Measurements from ENCODE around the gene HSPA9.

Gene HSPA9

DNA sequence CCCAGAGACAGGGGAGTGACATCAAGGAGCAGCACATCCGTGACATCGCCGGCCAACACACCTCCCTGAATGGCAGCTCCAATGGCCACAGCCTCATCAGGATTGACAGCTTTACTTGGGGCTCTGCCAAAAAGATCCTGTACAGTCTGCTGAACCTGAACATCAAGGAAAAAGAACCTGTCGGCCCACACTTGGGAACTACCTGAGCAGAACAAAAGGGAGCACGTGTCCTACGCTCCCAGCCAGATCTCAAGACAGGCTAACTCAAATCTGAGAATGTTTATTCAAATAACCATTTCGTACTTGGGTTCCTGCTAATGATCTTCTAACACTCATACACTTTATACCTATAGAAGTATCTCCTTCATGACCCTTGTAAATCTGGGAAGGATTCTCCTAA is 15.3 kb downstream of the HSPA9 start:
- 96% methylated on average over 7 of the region's 7 CpGs for WGBS
- Histone ChIP-seq H3K4me1 (ENCODE audit: insufficient read depth, low read length) (no peaks in the 10 kb centered on the region), H3K27me3 (ENCODE audit: insufficient read depth, low read length) (no peaks in the 10 kb centered on the region), H3K27ac (ENCODE audit: low read depth, low read length) (no peak overlapping the region), H3K9ac (ENCODE audit: low read depth, low read length) (no peak overlapping the region), H3K36me3 (ENCODE audit: insufficient read depth, low read length) (peaks cover 96% of the 10 kb centered on the region), H3K9me3 (ENCODE audit: insufficient read depth, low read depth, low read length) (no peaks in the 10 kb centered on the region), H3K4me3 (ENCODE audit: low read length) (no peak overlapping the region)

GRCh38 chr5:138557677-138558076 is 17.5 kb downstream of the HSPA9 start:
- WGBS: 98% methylated on average over 2 of the region's 2 CpGs
- Histone ChIP-seq H3K27me3 (ENCODE audit: insufficient read depth, low read length) (no peaks in the 10 kb centered on the region), H3K9ac (ENCODE audit: low read depth, low read length) (no peak overlapping the region), H3K9me3 (ENCODE audit: insufficient read depth, low read depth, low read length) (no peaks in the 10 kb centered on the region), H3K4me1 (ENCODE audit: insufficient read depth, low read length) (no peaks in the 10 kb centered on the region), H3K4me3 (ENCODE audit: low read length) (no peak overlapping the region), H3K27ac (ENCODE audit: low read depth, low read length) (no peak overlapping the region), H3K36me3 (ENCODE audit: insufficient read depth, low read length) (peaks cover 90% of the 10 kb centered on the region)

- no peak overlapping the region for H3K4me3 ChIP-seq (ENCODE audit: low read length)
- H3K36me3 ChIP-seq (ENCODE audit: insufficient read depth, low read length): peaks cover 63% of the 10 kb centered on the region
- no peaks in the 10 kb centered on the region for H3K9me3 ChIP-seq (ENCODE audit: insufficient read depth, low read depth, low read length)
- WGBS: 95% methylated on average over 1 of the region's 1 CpG
- no peak overlapping the region for H3K27ac ChIP-seq (ENCODE audit: low read depth, low read length)
- H3K27me3 ChIP-seq (ENCODE audit: insufficient read depth, low read length): no peaks in the 10 kb centered on the region
- H3K4me1 ChIP-seq (ENCODE audit: insufficient read depth, low read length): no peaks in the 10 kb centered on the region
- H3K9ac ChIP-seq (ENCODE audit: low read depth, low read length): no peak overlapping the region
These were observed 21.1 kb downstream of the HSPA9 start for GRCh38 chr5:138554143-138554542.

DNA sequence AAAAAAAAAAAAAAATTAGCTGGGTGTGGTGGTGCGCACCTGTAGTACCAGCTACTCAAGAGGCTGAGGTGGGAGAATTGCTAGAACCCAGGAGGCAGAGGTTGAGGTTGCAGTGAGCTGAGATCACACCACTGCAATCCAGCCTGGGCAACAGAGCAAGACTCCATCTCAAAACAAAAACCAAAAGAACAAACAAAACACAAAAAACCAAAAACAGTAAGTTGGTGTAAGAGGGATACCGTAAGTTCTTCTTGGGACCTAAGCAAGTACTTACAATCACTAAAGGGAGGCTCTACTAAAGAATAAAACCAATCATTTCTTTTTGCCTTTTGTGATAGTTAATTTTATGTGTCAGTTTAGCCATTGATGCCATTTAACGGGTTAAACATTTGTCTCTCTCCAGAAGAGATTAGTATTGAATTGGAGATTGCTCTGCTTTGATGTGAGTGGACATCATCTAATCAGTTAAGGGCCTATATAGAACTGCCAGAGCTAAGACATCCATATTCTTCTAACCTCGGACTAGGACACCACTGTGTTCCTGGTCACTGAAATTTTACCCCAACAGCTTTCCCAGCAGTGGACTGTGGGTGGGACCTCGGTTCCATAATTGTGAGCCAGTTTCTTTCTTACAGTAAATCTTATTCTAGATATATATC is 21.6 kb downstream of the HSPA9 start:
- Histone ChIP-seq H3K4me3 (ENCODE audit: low read length) (no peak overlapping the region), H3K27ac (ENCODE audit: low read depth, low read length) (no peak overlapping the region), H3K36me3 (ENCODE audit: insufficient read depth, low read length) (peaks cover 59% of the 10 kb centered on the region), H3K27me3 (ENCODE audit: insufficient read depth, low read length) (no peaks in the 10 kb centered on the region), H3K4me1 (ENCODE audit: insufficient read depth, low read length) (no peaks in the 10 kb centered on the region), H3K9ac (ENCODE audit: low read depth, low read length) (no peak overlapping the region), H3K9me3 (ENCODE audit: insufficient read depth, low read depth, low read length) (no peaks in the 10 kb centered on the region)
- WGBS: 98% methylated on average over 4 of the region's 5 CpGs

DNA sequence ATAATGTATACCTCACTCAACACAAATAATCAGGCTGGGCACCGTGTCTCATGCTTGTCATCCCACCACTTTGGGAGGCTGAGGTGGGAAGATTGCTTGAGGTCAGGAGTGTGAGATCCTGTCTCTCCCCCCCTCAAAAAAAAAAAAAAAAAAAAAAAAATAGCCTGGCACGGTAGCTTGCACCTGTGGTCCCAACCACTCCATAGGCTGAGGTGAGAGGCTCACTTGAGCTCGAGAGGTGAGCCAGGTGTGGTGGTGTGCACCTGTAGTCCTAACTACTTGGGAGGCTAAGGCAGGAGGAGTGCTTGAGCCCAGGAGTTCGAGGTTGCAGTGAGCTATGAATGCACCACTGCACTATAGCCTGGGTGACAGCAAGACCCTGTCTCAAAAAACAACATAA is 22.5 kb downstream of the HSPA9 start:
- WGBS: 92% methylated on average over 3 of the region's 4 CpGs
- peaks cover 51% of the 10 kb centered on the region for H3K36me3 ChIP-seq (ENCODE audit: insufficient read depth, low read length)

DNA sequence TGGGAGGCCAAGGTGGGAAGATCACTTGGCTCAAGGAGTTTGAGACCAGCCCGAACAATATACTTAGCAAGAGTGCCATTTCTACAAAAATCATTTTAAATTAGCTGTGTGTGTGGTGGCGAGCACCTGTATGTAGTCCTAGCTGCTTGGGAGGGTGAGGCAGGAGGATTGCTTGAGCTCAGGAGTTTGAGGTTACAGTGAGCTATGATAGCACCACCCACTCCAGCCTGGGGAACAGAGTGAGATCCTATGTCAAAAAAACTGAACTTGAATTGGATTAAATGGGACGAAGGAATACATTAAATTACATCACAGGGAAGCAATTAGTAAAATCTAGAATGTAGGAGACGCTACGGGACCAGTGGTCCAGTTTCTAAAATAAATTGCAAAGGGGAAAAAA is 25.8 kb downstream of the HSPA9 start:
- Histone ChIP-seq H3K9me3 (ENCODE audit: insufficient read depth, low read depth, low read length) (no peaks in the 10 kb centered on the region), H3K4me3 (ENCODE audit: low read length) (no peak overlapping the region), H3K27me3 (ENCODE audit: insufficient read depth, low read length) (no peaks in the 10 kb centered on the region), H3K36me3 (ENCODE audit: insufficient read depth, low read length) (peaks cover 19% of the 10 kb centered on the region), H3K9ac (ENCODE audit: low read depth, low read length) (no peak overlapping the region), H3K27ac (ENCODE audit: low read depth, low read length) (no peak overlapping the region), H3K4me1 (ENCODE audit: insufficient read depth, low read length) (peaks cover 9% of the 10 kb centered on the region; the same call in 1 of the 2 replicates)
- 97% methylated on average over 5 of the region's 5 CpGs for WGBS

More for the DNA sequence above, 22.5 kb downstream of the HSPA9 start:
- H3K27me3 ChIP-seq (ENCODE audit: insufficient read depth, low read length): no peaks in the 10 kb centered on the region
- no peak overlapping the region for H3K27ac ChIP-seq (ENCODE audit: low read depth, low read length)
- H3K4me1 ChIP-seq (ENCODE audit: insufficient read depth, low read length): no peaks in the 10 kb centered on the region
- no peaks in the 10 kb centered on the region for H3K9me3 ChIP-seq (ENCODE audit: insufficient read depth, low read depth, low read length)
- H3K4me3 ChIP-seq (ENCODE audit: low read length): no peak overlapping the region
- no peak overlapping the region for H3K9ac ChIP-seq (ENCODE audit: low read depth, low read length)

- Histone ChIP-seq H3K4me3 (ENCODE audit: low read length) (no peak overlapping the region), H3K9me3 (ENCODE audit: insufficient read depth, low read depth, low read length) (no peaks in the 10 kb centered on the region), H3K9ac (ENCODE audit: low read depth, low read length) (no peak overlapping the region), H3K4me1 (ENCODE audit: insufficient read depth, low read length) (peaks cover 18% of the 10 kb centered on the region), H3K36me3 (ENCODE audit: insufficient read depth, low read length) (peaks cover 8% of the 10 kb centered on the region), H3K27ac (ENCODE audit: low read depth, low read length) (no peak overlapping the region), H3K27me3 (ENCODE audit: insufficient read depth, low read length) (no peaks in the 10 kb centered on the region)
- 92% methylated on average over 6 of the region's 6 CpGs for WGBS
These were observed 29.2 kb downstream of the HSPA9 start for GRCh38 chr5:138545919-138546562.

GRCh38 chr5:138544181-138545134 is 30.7 kb downstream of the HSPA9 start:
- WGBS: 66% methylated on average over 16 of the region's 16 CpGs

DNA sequence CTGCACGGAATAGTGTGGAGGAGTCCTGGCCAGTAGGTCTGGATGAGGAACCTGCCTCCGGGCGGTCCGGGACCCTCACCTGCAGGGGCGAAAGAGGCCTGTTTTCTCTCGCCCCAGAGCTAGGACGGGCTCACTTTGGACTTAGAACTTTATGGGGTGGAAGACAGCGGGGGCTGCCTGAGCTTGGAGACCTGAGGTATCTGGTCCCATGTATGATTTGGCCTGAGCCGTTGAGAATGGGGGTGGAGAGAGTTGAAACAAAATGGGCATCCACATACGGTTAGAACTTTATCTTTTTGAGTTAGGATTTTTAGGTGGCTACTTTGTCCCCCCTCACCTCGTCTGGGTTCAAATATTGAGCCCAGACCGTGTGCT is 31.5 kb downstream of the HSPA9 start:
- no peaks in the 10 kb centered on the region for H3K27me3 ChIP-seq (ENCODE audit: insufficient read depth, low read length)
- WGBS: 1% methylated on average over 12 of the region's 12 CpGs
- no peaks in the 10 kb centered on the region for H3K9me3 ChIP-seq (ENCODE audit: insufficient read depth, low read depth, low read length)
- peaks cover 22% of the 10 kb centered on the region for H3K4me1 ChIP-seq (ENCODE audit: insufficient read depth, low read length)
- peak overlapping the region; percentile 96 for H3K27ac ChIP-seq (ENCODE audit: low read depth, low read length)
- H3K4me3 ChIP-seq (ENCODE audit: low read length): peak overlapping the region; percentile 88
- peaks cover 31% of the 10 kb centered on the region for H3K36me3 ChIP-seq (ENCODE audit: insufficient read depth, low read length)
- H3K9ac ChIP-seq (ENCODE audit: low read depth, low read length): peak overlapping the region; percentile 97

More at GRCh38 chr5:138544181-138545134, 30.7 kb downstream of the HSPA9 start:
- peak overlapping the region; percentile 96 for H3K27ac ChIP-seq (ENCODE audit: low read depth, low read length)
- no peaks in the 10 kb centered on the region for H3K9me3 ChIP-seq (ENCODE audit: insufficient read depth, low read depth, low read length)
- no peaks in the 10 kb centered on the region for H3K27me3 ChIP-seq (ENCODE audit: insufficient read depth, low read length)
- peak overlapping the region; percentile 97 for H3K9ac ChIP-seq (ENCODE audit: low read depth, low read length)
- peaks cover 24% of the 10 kb centered on the region for H3K36me3 ChIP-seq (ENCODE audit: insufficient read depth, low read length)
- H3K4me3 ChIP-seq (ENCODE audit: low read length): peak overlapping the region; percentile 88
- peaks cover 22% of the 10 kb centered on the region for H3K4me1 ChIP-seq (ENCODE audit: insufficient read depth, low read length)

GRCh38 chr5:138542956-138543729 is 32.1 kb downstream of the HSPA9 start, which contains the start of gene ETF1:
TSS of gene ETF1 (minus strand) at chr5:138543236. CDS start at chr5:138542918, 318 bp downstream.
- Histone ChIP-seq H3K4me3 (ENCODE audit: low read length) (peak within 1 kb of the TSS; percentile 88), H3K9ac (ENCODE audit: low read depth, low read length) (peak within 1 kb of the TSS; percentile 97), H3K27me3 (ENCODE audit: insufficient read depth, low read length) (no peaks in the 10 kb centered on the region), H3K9me3 (ENCODE audit: insufficient read depth, low read depth, low read length) (no peaks in the 10 kb centered on the region), H3K27ac (ENCODE audit: low read depth, low read length) (peak within 1 kb of the TSS; percentile 96), H3K4me1 (ENCODE audit: insufficient read depth, low read length) (peaks cover 22% of the 10 kb centered on the region), H3K36me3 (ENCODE audit: insufficient read depth, low read length) (peaks cover 32% of the 10 kb centered on the region)
- WGBS: under 1% methylated on average over 70 of the region's 70 CpGs
